Gastroesophageal sphincter (tissue), 3 donors: ENCODE results near the gene PPP1R14B.
A peak's percentile ranks its signal among the peaks of the same experiment; 100 is the strongest.

ENCODE experiments used
- POLR2A ChIP-seq, 2 donors: fragments of 450-650 bp; IDR thresholded peaks; one replicate each; pipeline ENCODE4 v1.6.1; 2017; ENCODE audit warnings: antibody characterized with exemption in 2 of 2, mild to moderate bottlenecking in 2 of 2, moderate library complexity in 1 of 2
- POLR2AphosphoS5 ChIP-seq: sonication (generic); formaldehyde crosslinking; IDR thresholded peaks from one replicate; pipeline ENCODE4 v1.6.1; 2017; ENCODE audit warnings: antibody characterized with exemption
- TF ChIP-seq, protein P1 (sequence below), 4 experiments: fragments of 200-600 bp in 2 of 4; fragments of 450-650 bp in 2 of 4; sonication (generic) in 1 of 4; IDR thresholded peaks; one replicate each; pipeline ENCODE4 v1.5.1; 2017 to 2019; ENCODE audit warnings: antibody characterized with exemption in 4 of 4, mild to moderate bottlenecking in 2 of 4, moderate library complexity in 2 of 4

DNA sequence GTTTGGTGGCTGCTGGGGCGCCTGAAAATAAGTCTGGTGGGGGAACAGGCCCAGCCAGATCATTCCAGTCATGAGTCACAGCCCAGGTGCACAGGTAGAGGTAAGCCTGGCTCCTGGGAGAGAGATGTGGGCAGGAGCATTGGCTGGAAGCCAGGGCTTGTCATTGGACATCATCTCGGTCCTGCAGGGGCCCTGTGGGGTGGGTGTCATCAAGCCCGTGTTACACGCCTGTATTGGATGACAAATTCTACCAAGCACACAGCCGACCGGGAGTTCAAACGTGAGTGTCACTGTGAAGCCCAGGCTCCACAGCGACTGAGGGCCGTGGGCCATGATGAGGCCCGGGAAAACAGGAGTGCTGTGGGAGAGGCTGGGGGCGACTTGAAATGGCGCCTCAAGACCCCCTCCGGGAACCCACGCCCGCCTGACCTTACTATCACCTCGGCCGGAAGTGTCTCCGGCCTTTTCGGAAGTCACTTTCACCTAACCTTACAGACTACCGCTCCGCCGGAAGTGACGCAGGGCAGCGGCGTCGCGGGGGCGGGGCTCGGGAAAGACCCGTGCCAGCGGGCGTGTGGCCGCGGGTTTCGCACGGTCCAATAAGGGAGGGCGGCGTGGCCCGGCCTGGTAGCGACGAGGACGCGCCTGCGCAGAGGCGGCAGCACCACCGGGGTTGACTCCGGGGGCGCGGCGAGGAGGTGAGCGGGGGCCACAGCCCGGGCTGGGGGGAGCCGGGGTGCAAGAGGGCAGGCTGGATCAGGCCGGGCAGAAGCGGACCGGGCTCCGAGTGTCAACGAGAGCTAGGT lies 6.1 kb downstream of the PPP1R14B start, which contains the start of gene FKBP2:
- TF ChIP-seq, protein P1, sequence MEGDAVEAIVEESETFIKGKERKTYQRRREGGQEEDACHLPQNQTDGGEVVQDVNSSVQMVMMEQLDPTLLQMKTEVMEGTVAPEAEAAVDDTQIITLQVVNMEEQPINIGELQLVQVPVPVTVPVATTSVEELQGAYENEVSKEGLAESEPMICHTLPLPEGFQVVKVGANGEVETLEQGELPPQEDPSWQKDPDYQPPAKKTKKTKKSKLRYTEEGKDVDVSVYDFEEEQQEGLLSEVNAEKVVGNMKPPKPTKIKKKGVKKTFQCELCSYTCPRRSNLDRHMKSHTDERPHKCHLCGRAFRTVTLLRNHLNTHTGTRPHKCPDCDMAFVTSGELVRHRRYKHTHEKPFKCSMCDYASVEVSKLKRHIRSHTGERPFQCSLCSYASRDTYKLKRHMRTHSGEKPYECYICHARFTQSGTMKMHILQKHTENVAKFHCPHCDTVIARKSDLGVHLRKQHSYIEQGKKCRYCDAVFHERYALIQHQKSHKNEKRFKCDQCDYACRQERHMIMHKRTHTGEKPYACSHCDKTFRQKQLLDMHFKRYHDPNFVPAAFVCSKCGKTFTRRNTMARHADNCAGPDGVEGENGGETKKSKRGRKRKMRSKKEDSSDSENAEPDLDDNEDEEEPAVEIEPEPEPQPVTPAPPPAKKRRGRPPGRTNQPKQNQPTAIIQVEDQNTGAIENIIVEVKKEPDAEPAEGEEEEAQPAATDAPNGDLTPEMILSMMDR (IDR thresholded peaks at IDR 0.05) = no peak
- peak; percentile 79 to 83 for TF ChIP-seq POLR2A (IDR thresholded peaks at IDR 0.05)
- peak; percentile 96 for TF ChIP-seq POLR2AphosphoS5
